Forelimb muscle (tissue), 1 donor: ENCODE measurements around the gene FLNC. TPM values are rescaled to one million over a fixed set of nuclear protein-coding genes. Genes with fewer than 3 reads are reported as not detected.

ENCODE experiments used
- DNase-seq: peaks from one replicate; pipeline ENCODE4 v3.0.0-alpha.2; 2013; ENCODE audit warnings: low read depth
- polyA plus RNA-seq: library from polyadenylated mRNA; unstranded; fragments of 120-200 nt; gene quantifications from one replicate; pipeline ENCODE4 v1.2.1, GENCODE V29; 2013; ENCODE audit not compliant: insufficient read length

Gene FLNC
- polyA plus RNA-seq, 1 donor: 642 TPM

DNA sequence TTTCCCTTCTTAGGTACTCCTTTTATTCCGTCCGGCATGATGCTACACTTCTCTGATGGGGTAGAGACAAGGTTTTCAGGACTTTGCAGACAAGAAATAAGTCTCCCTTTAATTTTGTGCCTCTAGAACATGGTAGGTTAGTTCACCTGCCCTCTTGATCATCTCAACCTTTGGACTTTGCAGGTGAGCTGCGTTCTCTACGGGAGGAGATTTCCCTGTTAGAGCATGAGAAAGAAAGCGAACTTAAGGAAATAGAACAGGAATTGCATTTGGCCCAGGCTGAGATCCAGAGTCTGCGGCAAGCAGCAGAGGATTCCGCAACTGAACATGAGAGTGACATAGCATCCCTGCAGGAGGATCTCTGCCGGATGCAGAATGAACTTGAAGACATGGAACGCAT lies 29.2 kb upstream of the FLNC start:
- no peak for DNase-seq

DNA sequence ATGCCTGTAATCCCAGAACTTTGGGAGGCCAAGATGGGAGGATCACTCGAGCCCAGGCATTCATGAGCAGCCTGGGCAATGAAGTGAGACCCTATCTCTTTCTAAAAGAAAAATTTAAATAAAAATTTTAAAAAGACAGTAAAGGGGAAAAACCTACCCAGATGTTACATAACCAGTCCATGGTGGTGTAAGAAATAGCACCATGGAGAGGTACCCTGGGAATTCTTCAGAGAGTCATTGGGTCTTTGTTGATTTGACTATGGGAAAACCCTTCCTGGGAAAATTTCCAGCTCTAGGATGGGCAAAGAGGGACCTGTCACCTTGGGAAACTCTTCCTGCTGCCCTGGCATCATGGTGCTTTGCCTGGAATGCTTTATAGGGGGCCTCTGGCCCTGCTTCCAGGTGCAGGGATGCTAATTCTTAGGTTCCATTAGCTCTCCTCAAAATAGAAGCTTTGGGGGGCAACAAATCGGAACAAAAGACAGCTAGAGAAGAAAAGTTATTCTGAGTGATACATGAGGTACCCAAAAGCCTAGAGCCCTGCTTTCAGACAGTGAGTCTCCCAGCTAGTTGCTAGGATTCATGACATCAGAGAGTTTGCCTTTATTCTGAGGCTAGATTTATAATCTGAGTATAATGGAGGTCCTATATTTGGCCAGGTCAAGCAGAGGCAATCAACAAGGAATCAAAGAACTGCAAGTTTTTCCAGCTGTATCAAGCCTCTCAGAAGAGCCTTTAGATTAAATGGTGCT lies 28.4 kb upstream of the FLNC start:
- no peak for DNase-seq

DNA sequence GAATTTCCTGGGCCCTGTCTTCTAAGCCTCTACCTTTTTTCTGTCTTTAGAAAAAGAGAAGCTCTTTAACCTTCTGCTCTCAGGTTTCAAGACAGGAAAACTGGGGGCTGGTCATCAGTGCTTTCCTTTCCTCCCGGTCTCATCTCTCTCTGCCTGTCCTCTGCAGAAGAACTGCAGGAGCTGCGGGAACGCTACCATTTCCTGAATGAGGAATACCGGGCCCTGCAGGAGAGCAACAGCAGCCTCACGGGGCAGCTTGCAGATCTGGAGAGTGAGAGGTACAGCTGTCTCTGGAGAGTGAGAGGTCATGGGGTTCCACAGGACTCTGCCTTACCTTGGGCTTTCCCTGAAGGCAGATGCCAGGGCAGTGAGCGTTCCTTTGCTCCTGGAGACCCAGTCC lies 25.7 kb upstream of the FLNC start:
- no peak for DNase-seq

DNA sequence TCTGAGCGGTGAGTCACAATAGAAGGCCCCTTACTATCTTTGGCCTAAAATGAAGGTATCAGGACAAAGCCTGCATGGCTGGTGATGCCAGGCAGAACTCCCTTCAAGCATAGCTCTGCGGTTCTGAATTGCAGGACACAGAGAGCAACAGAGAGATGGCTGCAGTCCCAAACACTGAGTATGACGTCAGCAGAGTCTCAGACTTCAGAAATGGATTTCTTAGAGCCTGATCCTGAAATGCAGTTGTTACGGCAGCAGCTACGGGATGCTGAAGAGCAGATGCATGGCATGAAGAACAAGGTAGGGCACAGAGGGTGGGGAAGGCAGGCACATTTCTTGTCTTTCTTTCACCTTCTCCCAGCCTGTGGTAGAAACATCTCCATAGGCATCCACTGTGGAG lies 25.0 kb upstream of the FLNC start:
- no peak for DNase-seq

DNA sequence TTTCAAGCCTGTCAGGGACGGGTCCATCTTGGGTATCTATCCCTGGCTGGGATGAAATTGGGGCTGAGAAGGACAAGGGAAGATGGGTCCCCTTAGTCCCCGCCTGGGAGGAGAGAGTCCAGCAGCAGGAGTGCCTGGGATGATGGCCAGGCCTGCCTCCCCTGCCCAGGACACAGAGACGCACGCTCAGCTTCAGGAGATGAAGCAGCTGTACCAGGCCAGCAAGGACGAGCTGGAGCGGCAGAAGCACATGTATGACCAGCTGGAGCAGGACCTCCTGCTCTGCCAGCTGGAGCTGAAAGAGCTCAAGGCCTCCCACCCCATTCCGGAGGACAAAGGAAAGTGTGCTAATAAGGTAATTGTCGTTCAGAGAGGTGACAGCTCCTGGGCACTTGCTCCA lies 23.0 kb upstream of the FLNC start:
- DNase-seq: no peak

DNA sequence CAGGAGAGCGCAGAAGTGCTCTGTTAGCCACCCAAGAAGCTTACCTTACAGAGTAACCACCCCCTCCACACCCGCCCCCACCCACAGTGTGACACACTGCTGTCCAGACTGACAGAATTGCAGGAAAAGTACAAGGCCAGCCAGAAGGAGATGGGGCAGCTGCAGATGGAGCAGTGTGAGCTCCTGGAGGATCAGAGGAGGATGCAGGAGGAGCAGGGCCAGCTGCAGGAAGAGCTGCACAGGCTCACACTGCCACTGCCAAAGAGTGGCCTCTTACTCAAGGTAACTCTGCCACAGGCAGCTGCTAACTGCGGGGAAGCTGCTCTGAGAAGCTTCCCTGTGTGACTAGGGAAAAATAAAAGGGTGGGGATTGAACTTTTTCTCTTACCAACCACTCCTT lies 20.8 kb upstream of the FLNC start:
- DNase-seq: no peak

DNA sequence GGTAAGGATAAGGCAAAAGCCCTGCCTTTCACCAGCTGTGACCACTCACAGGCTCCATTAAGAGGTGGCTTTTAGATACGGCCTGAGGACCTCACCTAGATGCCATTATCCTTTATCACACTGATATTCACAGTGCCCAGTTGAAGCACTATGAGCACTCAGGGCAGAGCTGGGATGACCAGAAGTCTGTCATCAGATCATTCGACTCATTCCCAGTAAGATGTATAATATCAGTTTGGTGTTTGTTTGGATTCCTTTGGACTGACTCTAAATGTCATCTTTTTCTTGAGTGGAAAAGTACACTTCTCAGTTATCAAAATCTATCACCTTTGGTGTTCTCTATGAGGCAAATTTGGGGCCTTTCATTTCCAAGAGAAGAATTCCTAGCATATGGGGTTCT lies 19.7 kb upstream of the FLNC start:
- DNase-seq: no peak

DNA sequence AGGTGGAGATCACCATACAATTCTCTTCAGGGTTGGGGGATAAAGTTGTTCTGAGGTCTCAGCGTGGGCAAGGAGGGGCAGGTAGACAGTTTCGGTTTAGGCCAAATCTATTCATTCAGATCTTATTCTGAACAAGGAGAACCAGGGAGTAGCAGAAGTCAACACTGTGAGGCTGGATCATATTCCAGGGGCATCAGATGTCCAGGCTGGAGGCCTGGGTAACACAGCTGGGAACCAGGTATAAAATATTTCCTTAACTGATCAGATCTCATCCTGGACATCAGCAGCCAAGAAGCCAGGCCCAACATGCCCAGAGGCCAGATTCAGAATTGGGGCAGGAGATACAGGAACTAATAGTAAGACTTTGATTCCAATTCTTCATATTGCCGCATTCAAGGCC lies 19.2 kb upstream of the FLNC start:
- no peak for DNase-seq

DNA sequence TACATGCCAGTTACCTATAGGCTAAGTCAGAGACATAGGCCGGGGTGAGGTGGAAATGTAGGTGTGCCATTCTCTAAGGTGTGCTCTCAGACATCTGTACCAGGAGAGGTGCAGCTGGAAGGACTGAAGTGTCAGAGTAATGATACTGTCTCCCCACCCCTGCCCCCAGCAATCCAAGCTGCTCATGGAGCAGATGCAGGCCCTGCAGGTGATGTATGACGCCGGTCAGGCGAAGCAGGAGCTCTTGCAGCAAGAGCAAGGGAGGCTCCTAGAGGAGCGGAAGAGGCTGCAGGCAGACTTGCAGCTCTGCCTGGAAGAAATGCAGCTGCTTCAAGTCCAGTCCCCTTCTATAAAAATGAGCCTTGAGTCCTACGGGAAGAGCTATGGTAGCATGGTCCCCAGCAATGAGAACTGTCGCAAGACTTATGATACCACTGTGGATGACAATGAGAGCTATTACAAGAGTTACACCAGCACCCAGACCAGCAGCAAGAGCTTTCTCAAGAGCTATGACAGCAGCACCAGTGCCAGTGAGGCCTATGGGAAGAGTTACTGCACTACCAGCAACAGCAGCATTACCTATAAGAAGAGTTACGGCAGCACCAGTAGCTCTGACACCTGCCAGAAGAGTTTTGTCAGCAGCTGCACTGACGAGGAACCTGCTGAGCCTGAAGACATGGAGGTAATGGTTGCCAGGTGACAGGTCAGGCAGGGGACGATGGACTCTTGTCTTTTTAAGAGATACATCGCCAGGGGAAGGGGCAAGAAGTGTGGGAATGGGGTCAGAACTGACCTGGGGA lies 18.4 kb upstream of the FLNC start:
- no peak for DNase-seq

DNA sequence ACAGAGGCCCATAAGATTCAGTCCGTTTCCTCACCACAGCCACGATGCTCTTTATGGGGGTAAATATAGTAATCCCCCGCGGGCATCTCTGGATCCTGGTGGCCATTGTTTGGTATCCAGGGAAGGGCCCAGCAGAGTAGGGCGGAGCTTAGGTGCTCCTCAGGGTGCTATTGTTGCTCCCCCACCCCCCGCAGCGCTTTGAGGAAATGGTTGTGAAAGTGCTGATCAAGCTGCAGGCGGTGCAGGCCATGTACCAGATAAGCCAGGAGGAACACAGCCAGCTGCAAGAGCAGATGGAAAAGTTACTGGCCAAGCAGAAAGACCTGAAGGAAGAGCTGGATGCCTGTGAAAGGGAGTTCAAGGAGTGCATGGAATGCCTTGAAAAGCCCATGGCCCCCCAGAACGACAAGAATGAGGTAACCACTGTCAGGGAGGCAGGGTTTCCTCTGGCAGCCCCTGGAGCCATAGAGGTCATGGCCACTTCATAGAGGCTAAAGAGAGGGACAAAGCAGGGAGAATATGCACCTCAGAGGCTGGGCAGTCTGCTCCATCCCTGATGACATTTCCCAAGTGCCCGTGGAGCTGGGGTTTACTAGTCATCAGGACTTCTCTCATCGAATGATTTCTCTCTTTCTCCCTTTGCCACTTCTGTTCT lies 17.6 kb upstream of the FLNC start:
- DNase-seq: no peak

DNA sequence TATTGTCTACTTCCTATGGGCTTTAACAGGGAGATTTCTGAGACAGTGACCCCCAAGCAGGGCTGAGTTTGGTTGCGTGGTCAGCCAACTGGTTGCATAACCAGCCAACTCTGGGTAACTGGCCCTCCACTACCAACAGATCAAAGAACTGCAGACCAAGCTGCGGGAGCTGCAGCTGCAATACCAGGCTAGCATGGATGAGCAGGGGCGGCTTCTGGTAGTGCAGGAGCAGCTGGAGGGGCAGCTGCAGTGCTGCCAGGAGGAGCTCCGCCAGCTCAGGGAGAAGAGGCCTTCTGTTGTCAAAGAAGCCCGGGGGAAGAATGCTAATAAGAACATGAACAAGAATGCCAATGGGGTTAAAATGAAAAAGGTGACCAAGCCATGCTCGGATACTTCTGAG lies 15.7 kb upstream of the FLNC start:
- no peak for DNase-seq

DNA sequence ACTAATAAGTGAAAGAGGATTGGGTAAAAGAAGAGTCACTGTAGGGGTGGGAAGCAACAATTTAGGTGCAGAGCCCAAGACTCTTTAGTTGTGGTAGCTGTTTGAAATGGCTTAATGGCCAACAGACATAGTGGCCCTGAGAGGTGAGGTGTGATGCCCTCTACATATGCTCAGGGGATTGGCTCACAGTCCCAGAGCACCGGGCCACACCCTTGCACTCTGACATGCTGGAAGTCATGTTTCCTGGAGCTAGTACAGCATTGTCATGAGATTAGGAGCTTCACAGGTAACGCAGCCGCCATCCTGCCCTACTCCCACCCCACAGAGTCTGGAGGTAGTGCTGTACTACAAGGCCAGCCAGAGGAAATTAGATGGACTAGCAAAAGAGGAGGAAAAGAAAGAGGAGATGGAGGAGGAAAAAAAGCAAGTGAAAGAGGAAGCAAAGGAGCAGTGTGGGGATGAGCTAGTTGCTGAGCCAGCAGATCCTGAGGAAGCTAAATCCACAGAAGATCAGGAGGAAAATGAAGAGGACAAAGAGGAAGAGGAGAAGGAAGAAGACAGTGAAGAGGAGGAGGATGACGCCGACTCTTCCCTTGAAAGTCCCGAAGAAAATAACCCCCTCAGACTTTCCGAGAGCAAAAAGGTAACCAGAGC lies 14.8 kb upstream of the FLNC start:
- no peak for DNase-seq

DNA sequence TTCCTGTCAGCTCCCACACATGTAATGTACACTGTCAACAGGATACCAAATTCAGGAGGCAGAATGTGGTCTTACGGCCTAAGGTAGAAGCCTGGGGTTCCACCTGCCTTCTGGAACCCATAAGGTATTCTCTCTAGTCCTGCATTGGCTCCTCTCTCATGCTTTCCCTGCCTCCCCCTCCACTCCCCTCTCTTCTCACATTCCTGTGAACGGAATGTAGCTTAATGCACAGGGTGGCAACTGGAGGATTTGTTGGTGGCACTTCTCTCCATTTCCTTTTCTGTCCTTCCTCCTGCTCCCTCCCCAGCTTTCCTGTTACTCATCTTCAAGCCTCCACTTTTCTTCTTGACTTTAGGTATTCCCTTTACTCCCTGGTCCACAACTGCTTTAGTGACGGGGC lies 11.5 kb upstream of the FLNC start:
- DNase-seq: no peak

DNA sequence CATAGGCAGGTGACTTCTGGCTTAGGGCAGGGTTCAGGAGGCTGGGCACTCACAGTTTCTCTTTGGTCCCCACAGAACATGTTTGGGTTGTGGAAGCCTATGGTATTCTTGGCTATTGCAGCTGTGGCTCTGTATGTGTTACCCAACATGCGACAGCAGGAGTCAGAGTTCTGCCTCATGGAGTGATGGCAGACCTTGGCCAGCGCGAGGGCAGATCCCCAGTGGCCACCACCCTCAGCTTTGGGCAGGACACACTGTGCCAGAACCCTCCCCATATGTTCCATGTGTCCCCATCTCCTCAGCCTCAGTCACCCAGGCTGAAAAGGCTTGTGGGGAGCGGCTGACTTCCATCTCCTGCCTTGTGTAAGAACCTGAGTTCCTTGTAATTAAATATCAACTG lies 8.5 kb upstream of the FLNC start:
- DNase-seq: no peak

DNA sequence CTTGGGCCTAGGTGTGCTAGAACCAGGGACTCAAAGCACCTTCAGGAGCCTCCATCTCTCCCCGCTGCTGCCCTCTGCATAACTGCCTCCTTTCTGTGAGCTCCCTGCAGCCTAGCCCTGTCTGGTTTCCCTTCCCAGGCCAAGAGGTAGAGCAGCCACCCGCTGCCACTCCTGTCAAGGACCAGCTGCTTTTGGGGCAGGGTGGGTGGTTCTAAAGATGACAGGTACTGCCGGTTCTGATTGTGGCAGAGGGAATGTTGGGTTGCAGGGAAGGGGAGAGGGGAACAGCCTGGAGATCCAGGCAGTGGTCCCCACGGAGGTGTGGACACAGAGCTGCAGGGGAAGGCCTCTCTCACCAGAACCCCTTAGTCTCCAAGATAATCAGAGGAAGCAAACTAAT lies 3.7 kb upstream of the FLNC start:
- no peak for DNase-seq

DNA sequence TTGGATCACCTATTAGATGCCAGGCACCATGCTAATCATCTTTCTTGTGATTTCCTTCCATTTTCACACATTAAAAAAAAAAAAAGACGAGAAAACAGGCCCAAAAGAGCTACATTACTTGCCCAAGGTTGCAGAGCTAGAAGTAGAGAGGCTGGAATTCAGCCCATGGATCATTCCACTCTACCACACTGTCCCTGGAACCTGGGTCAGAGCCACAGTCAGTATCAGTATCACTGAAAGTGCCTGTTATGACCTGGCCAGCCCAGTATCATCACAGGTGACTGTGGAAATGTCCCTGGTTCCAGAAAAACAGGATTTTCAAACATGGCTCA lies 3.3 kb upstream of the FLNC start:
- DNase-seq: no peak

DNA sequence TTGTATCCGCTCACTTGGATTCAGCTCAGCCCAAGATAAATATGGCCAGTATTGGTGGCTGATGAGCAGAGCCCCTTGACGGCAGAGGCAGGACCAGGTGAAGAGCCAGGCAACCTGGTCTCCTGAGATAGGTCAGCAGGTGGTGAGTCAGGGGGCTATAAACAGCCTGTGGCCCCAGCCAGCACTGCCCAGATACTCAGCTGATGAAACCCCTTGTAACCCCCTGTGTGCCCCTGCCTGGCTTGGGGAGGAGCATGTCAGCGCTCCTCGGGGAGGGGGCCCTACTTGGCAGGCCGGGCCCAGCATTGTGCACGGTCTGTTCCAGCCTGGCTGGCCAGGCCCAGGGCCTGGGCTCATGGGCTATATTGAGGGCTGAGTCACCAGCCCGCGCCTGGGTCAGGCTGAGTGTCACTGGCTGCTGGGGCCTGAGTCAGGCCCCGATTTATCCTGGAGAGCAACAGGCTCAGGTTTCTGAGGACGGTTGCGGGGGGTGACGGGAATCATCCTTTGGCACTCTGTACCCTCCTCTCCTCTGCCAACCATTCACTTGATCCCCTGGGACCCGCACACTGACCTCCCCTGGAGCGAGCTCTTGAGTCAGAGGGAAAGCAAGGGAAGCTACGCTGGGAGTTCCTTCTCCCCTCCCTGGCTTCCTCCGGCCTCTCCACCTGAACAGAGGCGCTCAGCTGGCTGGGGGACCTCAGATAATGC lies 2.8 kb upstream of the FLNC start:
- DNase-seq: no peak

DNA sequence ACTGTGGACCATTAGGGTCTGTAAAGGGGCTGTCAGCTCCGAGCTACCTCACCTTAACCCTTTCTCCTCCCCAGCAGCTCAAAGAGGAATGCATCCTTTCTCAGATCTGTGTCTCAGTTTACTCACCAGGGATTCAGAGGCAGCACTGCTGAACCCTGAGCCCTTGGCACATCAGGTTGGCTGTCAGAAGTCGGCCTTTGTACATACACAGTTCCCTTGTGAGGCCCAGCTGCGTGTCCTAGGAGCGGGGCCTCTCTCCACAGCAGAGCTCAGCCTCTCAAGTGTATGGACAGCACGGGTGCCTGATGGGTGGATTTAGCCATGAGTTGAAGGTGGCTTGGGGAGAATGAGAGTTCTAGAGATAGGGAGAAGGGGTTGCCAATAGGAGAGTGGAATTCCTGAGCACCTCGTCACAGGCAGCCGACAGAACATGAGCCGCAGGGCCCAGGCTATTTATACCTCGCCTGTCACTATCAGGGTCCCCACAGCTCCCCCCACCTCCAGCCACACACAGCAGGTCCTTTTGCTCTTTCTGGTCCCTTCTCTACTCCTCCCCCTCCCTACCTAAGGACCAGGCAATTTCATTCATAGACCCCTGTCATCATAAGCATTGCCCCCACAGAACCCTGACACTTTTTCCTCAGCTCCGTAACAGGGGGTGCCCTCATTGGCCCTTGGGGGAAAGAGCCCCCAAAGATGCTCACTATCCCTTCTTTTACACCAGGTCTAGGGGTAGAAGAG lies 2.1 kb upstream of the FLNC start:
- DNase-seq: no peak

DNA sequence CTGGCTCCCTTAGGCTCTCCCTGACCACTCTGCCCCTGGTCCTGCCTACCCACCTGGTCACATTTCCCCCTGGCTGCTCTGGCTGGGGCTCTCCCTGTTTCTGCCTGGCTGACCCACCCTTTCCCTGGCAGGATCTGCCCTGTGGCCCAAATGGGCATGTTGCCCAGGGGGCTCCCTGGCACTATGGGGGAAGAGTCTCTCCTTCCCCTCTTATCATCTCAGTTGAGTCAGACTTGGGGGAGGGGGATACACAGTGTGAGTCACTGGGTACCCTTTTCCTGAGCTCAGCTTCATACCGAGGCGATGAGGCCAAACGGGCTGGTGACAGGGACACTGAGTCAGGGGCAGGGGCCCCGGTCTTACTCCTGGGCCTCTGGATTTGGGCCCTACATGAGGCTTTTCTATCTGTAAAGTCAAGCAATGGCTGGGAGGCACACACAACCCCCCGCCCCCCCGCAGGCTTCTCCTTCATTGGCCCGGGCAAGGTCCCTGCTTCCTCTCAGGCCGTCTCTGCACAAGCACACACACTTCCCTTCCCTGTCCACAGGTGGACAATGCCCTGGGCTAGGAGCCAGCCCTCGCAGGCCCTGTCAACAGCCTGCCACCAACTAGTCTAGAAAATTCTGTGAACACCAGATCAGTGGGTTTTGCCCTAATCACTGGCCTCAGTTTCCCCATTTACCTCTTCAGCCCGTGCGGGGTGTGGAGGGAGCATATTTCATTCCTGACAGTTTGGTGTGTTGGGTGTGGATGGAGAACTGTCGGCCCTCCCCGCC lies 627 bp upstream of the FLNC start:
- no peak for DNase-seq
